Trophoblast cell (in vitro differentiated cells and primary cell): ENCODE results near the gene COL23A1.
A peak's percentile ranks its signal among the peaks of the same experiment; 100 is the strongest.

Source experiments
- DNase-seq, 2 donors: peaks; one replicate each; pipeline ENCODE4 v3.0.0-alpha.2; 2016
- H2AFZ ChIP-seq: 2 replicates; pipeline ENCODE4 v1.6.1; 2013; ENCODE audit warnings: low read length, moderate library complexity, mild to moderate bottlenecking; ENCODE audit not compliant: insufficient read depth, poor library complexity
- H2AK5ac ChIP-seq: 2 replicates; pipeline ENCODE4 v1.6.1; 2013; ENCODE audit warnings: mild to moderate bottlenecking, low read length
- H2BK120ac ChIP-seq: 2 replicates; pipeline ENCODE4 v1.6.1; 2013; ENCODE audit warnings: low read length, mild to moderate bottlenecking, moderate library complexity; ENCODE audit not compliant: insufficient read depth, poor library complexity
- H2BK12ac ChIP-seq: 2 replicates; pipeline ENCODE4 v1.6.1; 2013; ENCODE audit warnings: mild to moderate bottlenecking, low read length, moderate library complexity
- H2BK5ac ChIP-seq: 2 replicates; pipeline ENCODE4 v1.6.1; 2013; ENCODE audit warnings: low read length, low read depth, moderate library complexity, mild to moderate bottlenecking; ENCODE audit not compliant: poor library complexity
- H3K14ac ChIP-seq: 2 replicates; pipeline ENCODE4 v1.6.1; 2013; ENCODE audit warnings: mild to moderate bottlenecking, low read length
- H3K18ac ChIP-seq: 2 replicates; pipeline ENCODE4 v1.6.1; 2013; ENCODE audit warnings: mild to moderate bottlenecking, low read length
- H3K23ac ChIP-seq: 2 replicates; pipeline ENCODE4 v1.6.1; 2013; ENCODE audit warnings: low read length
- H3K27ac ChIP-seq: 2 replicates; pipeline ENCODE4 v1.5.1; 2013; ENCODE audit warnings: low read depth, mild to moderate bottlenecking, inconsistent platforms, low read length, moderate library complexity
- H3K27me3 ChIP-seq: 2 replicates; pipeline ENCODE4 v1.6.1; 2013; ENCODE audit warnings: inconsistent platforms, mild to moderate bottlenecking, low read length, moderate library complexity; ENCODE audit not compliant: insufficient read depth
- H3K36me3 ChIP-seq, 2 experiments: 1 replicate in 1 of 2; 2 replicates in 1 of 2; pipeline ENCODE4 v1.6.1; 2013; ENCODE audit warnings: low read length in 2 of 2, mild to moderate bottlenecking in 2 of 2, moderate library complexity in 1 of 2; ENCODE audit not compliant: insufficient read depth in 2 of 2, control insufficient read depth in 1 of 2
- H3K4ac ChIP-seq: 2 replicates; pipeline ENCODE4 v1.6.1; 2013; ENCODE audit warnings: low read depth, mild to moderate bottlenecking, low read length, moderate library complexity
- H3K4me1 ChIP-seq, 2 experiments: 1 replicate in 1 of 2; 2 replicates in 1 of 2; pipeline ENCODE4 v1.6.1; 2013; ENCODE audit warnings: low read length in 2 of 2, mild to moderate bottlenecking in 2 of 2, moderate library complexity in 1 of 2; ENCODE audit not compliant: insufficient read depth in 2 of 2, control insufficient read depth in 1 of 2
- H3K4me2 ChIP-seq: 2 replicates; pipeline ENCODE4 v1.6.1; 2013; ENCODE audit warnings: inconsistent platforms, mild to moderate bottlenecking, low read length, moderate library complexity
- H3K4me3 ChIP-seq: 2 replicates; pipeline ENCODE4 v1.5.1; 2013; ENCODE audit warnings: mild to moderate bottlenecking, low read depth, low read length, inconsistent platforms
- H3K79me1 ChIP-seq: one replicate; pipeline ENCODE4 v1.6.1; 2013; ENCODE audit warnings: low read length
- H3K79me2 ChIP-seq: 2 replicates; pipeline ENCODE4 v1.6.1; 2013; ENCODE audit warnings: low read length, mild to moderate bottlenecking; ENCODE audit not compliant: control insufficient read depth, insufficient read depth, poor library complexity
- H3K9ac ChIP-seq: 2 replicates; pipeline ENCODE4 v1.6.1; 2013; ENCODE audit warnings: mild to moderate bottlenecking, low read length
- H3K9me3 ChIP-seq: 2 replicates; pipeline ENCODE4 v1.6.1; 2013; ENCODE audit warnings: low read depth, mild to moderate bottlenecking, control low read depth, inconsistent platforms, low read length; ENCODE audit not compliant: insufficient read depth
- H4K12ac ChIP-seq: 2 replicates; pipeline ENCODE4 v1.6.1; 2013; ENCODE audit warnings: low read depth, mild to moderate bottlenecking, low read length, moderate library complexity
- H4K8ac ChIP-seq: 2 replicates; pipeline ENCODE4 v1.6.1; 2013; ENCODE audit warnings: low read depth, mild to moderate bottlenecking, low read length, moderate library complexity
- H4K91ac ChIP-seq: one replicate; pipeline ENCODE4 v1.6.1; 2013; ENCODE audit warnings: low read depth, mild to moderate bottlenecking, low read length, moderate library complexity
- WGBS: extraction: QIAGEN DNeasy Blood & Tissue Kit; methylation state at CpG from one replicate; pipeline ENCODE4 v1.1.7; 2013; ENCODE audit warnings: missing lambda C conversion rate; ENCODE audit not compliant: insufficient read length, insufficient coverage; ENCODE audit errors: extremely low coverage; 5-methylcytosine and 5-hydroxymethylcytosine counted together

The COL23A1 gene

DNA sequence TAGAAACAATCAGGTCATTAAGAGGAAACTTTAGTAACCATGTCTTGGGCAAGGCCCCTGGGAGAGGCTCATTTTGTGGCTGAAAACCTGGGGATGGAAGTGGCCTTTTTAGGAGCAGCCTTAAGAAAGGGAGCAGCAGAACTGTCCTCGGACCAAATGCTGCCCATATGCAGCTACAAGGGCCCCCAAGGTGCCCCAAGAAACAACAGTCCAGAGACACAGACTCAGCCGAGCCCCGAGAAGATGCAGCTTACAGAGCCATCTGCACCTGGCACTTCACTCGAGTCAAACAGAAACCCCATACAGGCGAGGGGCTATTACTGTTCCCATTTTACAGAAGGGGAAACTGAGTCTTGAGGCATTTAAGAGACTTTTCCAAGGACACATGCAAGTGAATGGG lies 58.0 kb downstream of the COL23A1 start:
- Histone ChIP-seq H3K79me2 (no peaks in the 10 kb centered on the region), H3K9me3 (peaks cover 5% of the 10 kb centered on the region), H3K9ac (no peak overlapping the region), H4K8ac (no peak overlapping the region), H3K4ac (no peak overlapping the region), H3K4me2 (no peak overlapping the region), H3K27ac (no peak overlapping the region), H3K27me3 (no peaks in the 10 kb centered on the region), H2BK5ac (no peak overlapping the region), H2BK120ac (no peak overlapping the region), H2AFZ (no peak overlapping the region), H3K18ac (no peak overlapping the region), H4K12ac (no peak overlapping the region), H2BK12ac (no peak overlapping the region), H3K4me3 (no peak overlapping the region), H3K79me1 (no peaks in the 10 kb centered on the region), H3K23ac (no peak overlapping the region), H3K36me3 (no peaks in the 10 kb centered on the region), H4K91ac (no peak overlapping the region), H3K4me1 (peaks cover 0 to 3% of the 10 kb centered on the region in 2 experiments), H2AK5ac (no peak overlapping the region), H3K14ac (no peak overlapping the region)
- no peak for DNase-seq
- WGBS, result no CpG with 5 or more reads among the region's 5 CpGs

DNA sequence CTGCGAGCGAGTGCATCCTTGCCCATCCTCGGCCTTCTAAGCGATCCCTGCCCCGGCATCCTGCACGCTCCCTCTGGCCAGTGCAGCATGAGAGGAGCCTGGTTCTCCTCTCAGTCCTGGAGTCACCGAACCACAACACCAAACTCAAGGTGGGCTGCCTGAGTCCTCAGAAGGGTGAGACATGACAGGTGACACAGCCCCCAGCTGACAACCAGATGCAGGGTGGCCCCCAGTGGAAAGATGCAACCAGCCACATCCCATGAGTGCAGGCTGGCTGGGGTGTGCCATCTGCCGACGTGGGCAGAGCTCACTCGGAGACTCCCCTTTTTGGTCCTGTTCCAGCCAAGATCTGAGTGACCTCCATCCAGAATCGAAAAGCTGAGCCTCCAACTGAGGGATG lies 58.4 kb downstream of the COL23A1 start:
- Histone ChIP-seq H3K79me2 (no peaks in the 10 kb centered on the region), H3K27ac (no peak overlapping the region), H2AFZ (no peak overlapping the region), H2BK120ac (no peak overlapping the region), H2AK5ac (no peak overlapping the region), H3K27me3 (no peaks in the 10 kb centered on the region), H4K8ac (no peak overlapping the region), H3K79me1 (no peaks in the 10 kb centered on the region), H3K4ac (no peak overlapping the region), H4K12ac (no peak overlapping the region), H3K18ac (no peak overlapping the region), H3K36me3 (no peaks in the 10 kb centered on the region), H3K4me3 (no peak overlapping the region), H3K23ac (no peak overlapping the region), H4K91ac (no peak overlapping the region), H2BK5ac (no peak overlapping the region), H2BK12ac (no peak overlapping the region), H3K4me1 (peaks cover 0 to 3% of the 10 kb centered on the region in 2 experiments), H3K14ac (no peak overlapping the region), H3K9ac (no peak overlapping the region), H3K9me3 (peaks cover 5% of the 10 kb centered on the region), H3K4me2 (no peak overlapping the region)
- no CpG with 5 or more reads among the region's 11 CpGs for WGBS
- no peak for DNase-seq

DNA sequence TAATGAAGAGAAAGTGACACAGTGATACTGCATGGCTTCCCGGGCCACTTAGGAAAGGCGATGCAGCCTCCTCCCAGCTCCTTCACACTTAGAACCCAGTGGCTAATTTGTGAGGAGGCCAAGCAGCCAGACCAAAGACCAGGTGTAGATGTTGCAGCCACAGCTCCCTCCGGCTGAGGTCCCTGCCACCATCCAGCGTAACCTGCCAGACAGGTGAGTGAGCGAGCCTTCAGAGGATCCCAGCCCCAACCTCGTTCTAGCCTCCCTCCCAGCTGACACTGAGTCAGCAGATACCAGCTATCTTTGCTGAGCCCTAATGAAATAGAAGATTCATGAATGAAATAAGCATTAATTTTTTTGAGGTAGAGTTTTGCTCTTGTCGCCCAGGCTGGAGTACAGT lies 59.7 kb downstream of the COL23A1 start:
- Histone ChIP-seq H3K27me3 (no peaks in the 10 kb centered on the region), H3K4me1 (peaks cover 0 to 5% of the 10 kb centered on the region in 2 experiments), H2BK5ac (no peak overlapping the region), H2BK12ac (no peak overlapping the region), H3K27ac (no peak overlapping the region), H2AFZ (no peak overlapping the region), H3K36me3 (no peaks in the 10 kb centered on the region), H2BK120ac (no peak overlapping the region), H3K79me1 (no peaks in the 10 kb centered on the region), H3K4ac (no peak overlapping the region), H3K79me2 (no peaks in the 10 kb centered on the region), H3K23ac (no peak overlapping the region), H3K9me3 (peaks cover 3% of the 10 kb centered on the region), H3K14ac (no peak overlapping the region), H3K9ac (no peak overlapping the region), H3K4me2 (no peak overlapping the region), H4K8ac (no peak overlapping the region), H3K18ac (no peak overlapping the region), H4K91ac (no peak overlapping the region), H3K4me3 (no peak overlapping the region), H4K12ac (no peak overlapping the region), H2AK5ac (no peak overlapping the region)
- WGBS, result no CpG with 5 or more reads among the region's 7 CpGs
- DNase-seq, result peak; percentile 77 to 83

GRCh38 chr5:178529080-178529479 lies 61.1 kb downstream of the COL23A1 start:
- peaks cover 2% of the 10 kb centered on the region for H3K9me3 ChIP-seq
- no peak overlapping the region for H2BK5ac ChIP-seq
- H4K8ac ChIP-seq, result no peak overlapping the region
- no peak overlapping the region for H4K91ac ChIP-seq
- no peak overlapping the region for H3K14ac ChIP-seq
- H3K23ac ChIP-seq, result no peak overlapping the region
- no peak overlapping the region for H2AFZ ChIP-seq
- peaks cover 0 to 5% of the 10 kb centered on the region in 2 experiments for H3K4me1 ChIP-seq
- H3K4me2 ChIP-seq, result no peak overlapping the region
- H2BK12ac ChIP-seq, result no peak overlapping the region
- H2AK5ac ChIP-seq, result no peak overlapping the region
- DNase-seq, result peak; percentile 94 to 97
- H3K27ac ChIP-seq, result no peak overlapping the region
- no peaks in the 10 kb centered on the region for H3K79me2 ChIP-seq
- no peak overlapping the region for H4K12ac ChIP-seq
- no peak overlapping the region for H3K4me3 ChIP-seq
- no peaks in the 10 kb centered on the region for H3K36me3 ChIP-seq
- no peaks in the 10 kb centered on the region for H3K27me3 ChIP-seq
- no peak overlapping the region for H3K4ac ChIP-seq
- no peak overlapping the region for H2BK120ac ChIP-seq
- no peak overlapping the region for H3K18ac ChIP-seq
- H3K9ac ChIP-seq, result no peak overlapping the region
- no CpG with 5 or more reads among the region's 11 CpGs for WGBS
- no peaks in the 10 kb centered on the region for H3K79me1 ChIP-seq
